Ishikawa (cell line): ENCODE results near the gene MAD1L1.
A peak's percentile ranks its signal among the peaks of the same experiment; 100 is the strongest.

Experiments used
- CEBPB ChIP-seq: IDR thresholded peaks from 2 replicates; pipeline ENCODE4 v1.6.1; 2012
- CREB1 ChIP-seq: IDR thresholded peaks from 2 replicates; pipeline ENCODE4 v1.6.1; 2012; ENCODE audit warnings: low read depth
- EGR1 ChIP-seq: IDR thresholded peaks from 2 replicates; pipeline ENCODE4 v1.6.1; 2012
- EP300 ChIP-seq: IDR thresholded peaks from 2 replicates; pipeline ENCODE4 v1.6.1; 2012; ENCODE audit warnings: borderline replicate concordance
- FOXM1 ChIP-seq: IDR thresholded peaks from 2 replicates; pipeline ENCODE4 v1.6.1; 2012; ENCODE audit warnings: low read depth, borderline replicate concordance
- MAX ChIP-seq: IDR thresholded peaks from 2 replicates; pipeline ENCODE4 v1.6.1; 2012
- NFIC ChIP-seq: IDR thresholded peaks from 2 replicates; pipeline ENCODE4 v1.6.1; 2012
- RAD21 ChIP-seq: IDR thresholded peaks from 2 replicates; pipeline ENCODE4 v1.6.1; 2012; ENCODE audit warnings: low read depth
- REST ChIP-seq: IDR thresholded peaks from 2 replicates; pipeline ENCODE4 v1.6.1; 2012; ENCODE audit warnings: low read depth, mild to moderate bottlenecking
- TAF1 ChIP-seq: IDR thresholded peaks from 2 replicates; pipeline ENCODE4 v1.6.1; 2012; ENCODE audit warnings: low read depth, mild to moderate bottlenecking
- TCF12 ChIP-seq: IDR thresholded peaks from 2 replicates; pipeline ENCODE4 v1.6.1; 2012; ENCODE audit warnings: low read depth
- TEAD4 ChIP-seq: IDR thresholded peaks from 2 replicates; pipeline ENCODE4 v1.6.1; 2012
- USF1 ChIP-seq: IDR thresholded peaks from 2 replicates; pipeline ENCODE4 v1.6.1; 2012
- YY1 ChIP-seq: IDR thresholded peaks from 2 replicates; pipeline ENCODE4 v1.6.1; 2012; ENCODE audit warnings: low read depth
- ZBTB7A ChIP-seq: IDR thresholded peaks from 2 replicates; pipeline ENCODE4 v1.6.1; 2012; ENCODE audit warnings: low read depth

MAD1L1 gene

GRCh38 chr7:2181077-2181854 lies 51.5 kb downstream of the MAD1L1 start:
- TF ChIP-seq MAX (no peak), TCF12 (no peak), RAD21 (no peak), YY1 (no peak)

GRCh38 chr7:2180081-2180480 lies 52.7 kb downstream of the MAD1L1 start:
- TF ChIP-seq ZBTB7A (no peak), TAF1 (no peak), MAX (no peak), NFIC (no peak), EGR1 (no peak), TCF12 (no peak), RAD21 (no peak), FOXM1 (no peak), REST (no peak), TEAD4 (no peak), USF1 (no peak), CEBPB (no peak), YY1 (no peak), EP300 (no peak), CREB1 (no peak)

GRCh38 chr7:2175514-2175913 lies 57.2 kb downstream of the MAD1L1 start:
- TF ChIP-seq RAD21 (no peak), TCF12 (no peak), REST (no peak), TEAD4 (peak; percentile 49; the same call in 1 of the 2 replicates), CREB1 (no peak), MAX (peak; percentile 52), FOXM1 (no peak), NFIC (peak; percentile 76)

GRCh38 chr7:2175091-2175490 lies 57.7 kb downstream of the MAD1L1 start:
- TF ChIP-seq USF1 (no peak), REST (no peak), TEAD4 (no peak), ZBTB7A (no peak), FOXM1 (no peak), EGR1 (no peak), CEBPB (no peak), TAF1 (no peak), TCF12 (no peak), MAX (no peak), YY1 (no peak), NFIC (no peak), RAD21 (no peak), EP300 (no peak), CREB1 (no peak)
